Kidney glomerular epithelial cell (primary cell): ENCODE data around the gene LRRC3C.
"Not testable (repeated sequence)": the region's sequence is repeated elsewhere in the genome, so short reads cannot be mapped to it uniquely, and the experiment has no call there.

ENCODE experiments used
- DNase-seq: peaks from one replicate; lab custom pipeline; 2025; lab: John Stamatoyannopoulos, UW

The LRRC3C gene, protein sequence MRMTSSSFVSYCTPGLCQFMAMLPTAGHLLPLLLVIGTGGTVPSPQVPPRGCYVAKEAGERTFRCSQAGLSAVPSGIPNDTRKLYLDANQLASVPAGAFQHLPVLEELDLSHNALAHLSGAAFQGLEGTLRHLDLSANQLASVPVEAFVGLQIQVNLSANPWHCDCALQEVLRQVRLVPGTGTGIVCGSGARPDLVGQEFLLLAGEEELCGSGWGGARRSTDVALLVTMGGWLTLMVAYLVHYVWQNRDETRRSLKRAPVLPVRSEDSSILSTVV

DNA sequence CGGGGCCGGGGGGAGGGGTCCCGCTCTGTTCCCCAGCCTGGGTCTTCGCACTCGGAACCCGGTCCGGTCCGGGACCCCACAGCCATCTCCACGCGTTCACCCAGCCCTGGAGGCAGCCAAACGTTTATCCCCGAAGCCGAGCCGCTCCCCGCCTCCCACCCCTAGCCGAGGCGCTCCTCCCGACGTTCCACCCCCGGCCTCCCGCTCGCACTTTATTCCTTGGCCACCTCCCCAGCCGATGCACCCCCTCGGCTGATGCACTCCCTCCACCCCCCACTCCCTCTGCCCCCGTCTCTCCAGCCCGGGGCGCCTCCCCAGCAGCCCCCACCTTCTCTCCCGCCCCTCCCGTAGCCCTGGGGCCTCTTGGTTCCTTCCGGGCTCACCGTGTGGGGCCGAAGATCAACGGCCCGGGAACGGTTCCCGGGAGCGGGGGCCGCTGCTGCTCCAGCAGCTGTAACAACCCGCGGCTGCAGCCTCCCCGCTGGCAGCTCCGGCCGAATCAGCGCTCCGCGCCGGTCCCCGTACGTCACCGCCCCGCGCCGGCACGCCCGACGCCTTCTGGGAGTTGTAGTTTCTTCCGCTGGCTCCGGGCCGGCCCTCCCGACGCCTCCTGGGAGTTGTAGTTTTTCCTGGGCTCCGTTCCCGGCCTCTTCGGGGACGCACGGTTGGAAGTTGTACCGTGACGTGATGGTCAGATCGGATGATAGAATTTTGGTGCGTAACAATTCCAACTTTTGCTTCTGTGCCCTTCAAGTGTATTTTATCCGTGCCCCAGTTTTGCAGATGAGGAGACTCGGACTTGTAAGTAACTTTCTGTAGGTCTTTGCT lies at the start of gene LRRC3C, which contains the start of gene ORMDL3:
Gene LRRC3C, plus strand, starts transcription at position 632 of the 828 bp plus-strand sequence. CDS start 13,792 bp downstream, outside the sequence.
Gene ORMDL3, minus strand, starts transcription at position 501 of the 828 bp plus-strand sequence. CDS start 3,398 bp downstream, outside the sequence.
- peak; percentile 90 for DNase-seq

DNA sequence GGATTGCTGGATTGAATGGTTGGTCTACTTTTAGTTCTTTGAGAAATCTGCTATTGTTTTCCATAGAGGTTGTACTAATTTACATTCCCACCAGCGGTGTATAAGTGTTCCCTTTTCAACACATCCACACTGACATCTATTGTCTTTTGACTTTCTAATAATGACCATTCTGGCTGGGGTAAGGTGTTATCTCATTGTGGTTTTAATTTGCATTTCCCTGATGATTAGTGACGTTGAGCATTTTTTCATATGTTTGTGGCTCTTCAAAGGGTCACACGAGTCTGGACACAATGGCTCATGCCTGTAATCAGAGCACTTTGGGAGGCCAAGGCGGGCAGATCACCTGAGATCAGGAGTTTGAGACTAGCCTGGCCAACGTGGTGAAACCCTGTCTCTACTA lies 41.4 kb upstream of the LRRC3C start:
- DNase-seq: not testable (repeated sequence)

DNA sequence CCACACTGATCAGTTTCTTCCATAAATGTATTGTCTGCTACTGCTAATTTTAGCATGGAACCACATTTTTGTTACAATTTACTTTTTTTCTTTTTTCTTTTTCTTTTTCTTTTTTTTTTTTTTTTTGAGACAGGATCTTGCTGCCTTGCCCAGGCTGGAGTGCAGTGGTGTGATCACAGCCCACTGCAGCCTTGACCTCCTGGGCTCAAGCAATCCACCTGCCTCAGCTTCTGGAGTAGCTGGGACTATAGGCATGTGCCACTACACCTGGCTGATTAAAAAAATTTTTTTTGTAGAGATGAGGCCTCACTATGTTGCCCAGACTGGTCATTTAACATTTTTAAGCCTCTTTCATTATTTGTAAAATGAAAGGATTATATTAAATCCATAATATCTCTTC lies 40.5 kb upstream of the LRRC3C start:
- no peak for DNase-seq

DNA sequence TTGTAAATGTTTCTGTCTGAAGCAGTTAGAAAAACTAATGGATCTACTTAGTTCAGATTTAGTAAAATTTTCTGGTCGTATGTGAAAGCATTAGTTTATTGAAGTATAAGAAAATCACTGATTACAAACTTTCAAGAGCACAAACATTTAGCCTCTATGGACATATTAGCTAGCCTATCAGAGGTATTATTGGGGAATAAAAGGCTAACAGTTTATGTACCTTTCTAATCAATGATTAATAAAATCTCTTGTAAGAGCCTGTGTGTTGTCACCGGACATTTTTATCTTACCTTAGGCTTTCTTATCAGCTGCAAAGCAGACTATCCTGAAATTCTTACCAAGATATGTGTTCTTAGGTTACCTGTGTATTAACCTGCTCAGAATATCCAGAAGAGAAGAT lies 38.3 kb upstream of the LRRC3C start:
- no peak for DNase-seq

DNA sequence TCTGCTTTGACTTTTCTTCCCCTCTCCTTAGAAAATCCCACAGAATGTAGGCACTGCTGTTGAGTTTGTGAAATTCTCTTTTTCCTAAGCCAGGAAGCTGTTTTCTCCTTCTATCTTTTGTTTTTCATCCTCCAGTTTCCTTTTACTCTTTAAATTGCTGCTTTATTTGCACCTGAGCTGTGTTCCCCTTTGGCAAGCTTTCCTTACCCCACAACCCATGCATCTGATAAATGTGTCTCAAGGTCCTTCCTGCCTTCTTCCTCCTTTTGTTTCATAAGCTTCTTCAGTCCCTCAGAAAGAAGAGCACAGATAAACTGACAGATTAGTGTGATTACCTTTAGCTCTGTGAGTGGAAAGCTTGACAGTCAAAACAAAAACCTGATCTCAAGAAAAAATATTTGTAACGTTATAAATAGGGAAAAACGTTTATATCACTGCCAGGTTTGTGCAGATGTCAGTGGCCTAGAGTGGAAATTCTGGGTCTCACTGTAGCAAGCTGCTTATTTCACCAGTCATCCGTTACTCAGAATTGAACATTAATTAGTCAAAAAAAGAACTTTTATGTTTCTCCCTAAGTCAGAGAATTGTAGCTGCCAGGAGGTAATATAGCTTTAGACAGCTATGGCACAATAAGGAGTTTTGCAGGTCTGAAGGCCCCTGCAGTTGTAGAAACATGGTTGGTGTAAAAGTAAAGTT lies 32.7 kb upstream of the LRRC3C start:
- DNase-seq: no peak

DNA sequence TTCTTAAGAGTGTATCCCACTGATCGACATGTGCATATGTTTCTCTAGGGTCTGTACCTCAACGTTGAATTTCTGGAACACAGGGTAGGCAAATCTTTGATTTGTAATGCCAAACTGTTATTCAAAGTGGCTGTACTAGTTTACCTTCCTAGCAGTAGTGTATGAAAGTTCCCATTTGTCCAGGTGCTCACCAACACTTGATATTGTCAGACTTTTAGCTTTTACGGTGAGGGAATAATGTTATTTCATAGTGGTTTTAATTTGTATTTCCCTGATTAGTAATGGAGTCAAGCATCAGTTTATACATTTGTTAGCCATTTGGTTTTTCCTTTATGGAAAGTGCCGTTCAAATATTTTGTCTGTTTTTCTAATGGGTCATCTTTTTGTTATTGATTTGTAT lies 29.4 kb upstream of the LRRC3C start:
- no peak for DNase-seq

DNA sequence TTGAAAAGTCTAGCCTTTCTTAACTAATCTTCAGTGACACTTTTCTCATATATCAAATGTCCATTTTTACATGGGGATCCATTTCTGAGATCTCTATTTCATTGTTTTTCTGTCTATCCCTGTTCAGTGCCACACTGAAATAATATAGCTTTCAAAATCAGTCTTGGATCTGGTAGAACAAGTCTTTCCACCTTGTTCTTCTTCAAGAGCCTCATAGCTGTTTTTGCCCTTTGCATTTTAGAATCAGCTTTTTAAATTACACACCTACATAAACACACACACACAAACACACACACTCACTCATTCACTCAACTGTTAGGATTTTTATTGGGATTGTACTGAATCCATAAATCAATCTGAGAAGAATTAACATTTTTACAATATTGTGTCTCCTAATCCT lies 28.3 kb upstream of the LRRC3C start:
- DNase-seq: no peak

DNA sequence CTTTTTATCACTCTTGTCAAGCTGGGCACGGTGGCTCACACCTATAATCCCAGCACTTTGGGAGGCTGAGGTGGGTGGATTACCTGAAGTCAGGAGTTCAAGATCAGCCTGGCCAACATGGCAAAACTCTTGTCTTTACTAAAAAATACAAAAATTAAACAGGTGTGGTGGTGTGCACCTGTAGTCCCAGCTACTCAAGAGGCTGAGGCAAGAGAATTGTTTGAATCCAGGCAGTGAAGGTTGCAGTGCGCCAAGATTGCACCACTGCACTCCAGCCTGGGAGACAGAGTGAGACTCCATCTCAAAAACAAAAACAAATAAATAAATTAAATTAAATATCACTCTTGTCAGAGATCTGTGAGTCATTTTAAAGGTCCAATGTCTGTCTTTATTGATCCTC lies 25.5 kb upstream of the LRRC3C start:
- not testable (repeated sequence) for DNase-seq

DNA sequence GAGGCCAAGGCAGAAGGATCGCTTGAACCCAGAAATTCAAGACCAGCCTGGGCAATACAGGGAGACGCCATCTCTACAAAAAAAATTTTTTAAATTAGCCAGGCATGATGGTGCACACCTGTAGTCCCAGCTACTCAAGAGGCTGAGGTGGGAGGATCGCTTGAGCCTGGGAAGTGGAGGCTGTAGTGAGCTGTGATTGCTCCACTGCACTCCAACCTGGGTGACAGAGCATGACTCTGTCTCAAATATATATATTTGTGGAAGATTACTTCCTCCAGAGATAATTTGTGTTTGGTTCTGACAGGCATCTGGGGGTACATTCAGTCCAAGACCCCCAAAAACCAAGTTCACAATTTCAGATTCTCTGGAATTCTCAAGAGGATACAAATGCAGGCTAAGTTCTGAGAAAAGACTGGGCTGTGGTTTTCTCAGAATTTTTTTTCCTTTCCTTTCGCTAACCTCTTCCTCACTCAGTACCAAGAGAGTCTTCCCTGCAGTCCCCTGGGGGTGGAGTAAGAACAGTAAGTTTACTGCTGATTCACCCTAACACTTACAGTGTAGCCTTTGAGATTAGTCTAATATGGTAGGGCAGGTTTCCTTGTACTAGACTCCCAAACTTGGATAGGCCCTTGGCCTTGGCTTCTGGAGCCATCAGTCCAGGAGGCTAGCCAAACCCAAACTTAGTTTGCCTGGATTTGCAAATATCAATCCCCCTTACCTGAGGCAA lies 24.2 kb upstream of the LRRC3C start:
- DNase-seq: no peak

DNA sequence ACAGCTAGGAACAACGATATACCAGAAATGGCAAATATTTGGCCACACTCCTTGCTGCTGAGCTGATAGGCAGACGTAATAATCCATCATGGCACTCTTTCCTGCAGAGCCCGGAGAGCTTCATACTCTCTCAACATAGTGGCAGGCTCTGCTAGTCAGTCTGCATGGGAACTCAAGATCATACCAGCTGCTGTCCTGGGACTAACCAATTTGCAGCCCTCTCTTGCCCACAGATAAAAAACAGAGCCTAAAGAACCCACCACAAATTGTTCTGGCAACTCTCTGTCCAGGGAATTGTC lies 22.6 kb upstream of the LRRC3C start:
- DNase-seq: no peak

DNA sequence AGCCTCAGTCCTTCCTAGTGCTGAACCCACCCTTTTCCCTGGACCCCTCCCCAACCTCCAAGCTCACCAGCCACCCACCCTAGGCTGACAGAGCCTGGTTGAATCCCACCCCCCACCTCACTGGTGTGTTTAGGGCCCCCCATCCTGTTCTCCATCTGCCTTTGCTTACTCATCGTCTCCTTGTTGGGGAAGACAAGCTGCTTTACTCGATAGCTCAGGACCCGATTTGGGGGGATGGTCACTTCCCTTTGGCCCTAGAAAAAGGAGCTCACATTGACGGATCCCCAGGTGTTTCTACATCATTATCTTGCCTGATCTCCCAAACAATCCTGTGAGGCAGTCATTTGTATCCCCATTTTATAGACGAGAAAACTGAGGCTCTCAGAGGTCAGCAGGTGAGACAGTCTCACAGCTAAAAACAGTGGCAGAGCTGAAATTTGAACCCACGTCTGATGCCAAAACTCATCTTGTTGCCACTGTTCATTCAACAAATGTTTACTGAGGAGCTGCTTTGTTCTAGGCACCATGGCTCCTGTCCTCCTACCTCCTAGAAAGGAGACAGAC lies 18.7 kb upstream of the LRRC3C start:
- no peak for DNase-seq

DNA sequence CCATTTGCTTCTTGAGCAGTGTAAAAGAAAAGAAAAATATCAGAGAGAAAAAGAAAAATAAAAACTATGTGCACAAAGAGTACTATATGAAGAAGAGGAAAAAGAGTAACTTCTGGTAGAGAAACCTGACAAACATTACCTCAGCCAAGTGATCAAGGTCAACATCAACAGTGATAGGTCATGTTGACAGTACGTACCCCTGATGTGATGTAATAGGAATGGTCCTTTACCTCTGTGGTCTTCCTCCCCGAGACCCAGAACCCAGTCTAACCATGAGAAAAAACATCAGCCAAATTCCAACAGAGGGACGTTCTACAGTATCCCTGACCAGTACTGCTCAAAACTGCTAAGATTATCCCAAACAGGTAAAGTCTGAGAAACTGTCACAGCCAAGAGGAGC lies 13.5 kb upstream of the LRRC3C start:
- no peak for DNase-seq

DNA sequence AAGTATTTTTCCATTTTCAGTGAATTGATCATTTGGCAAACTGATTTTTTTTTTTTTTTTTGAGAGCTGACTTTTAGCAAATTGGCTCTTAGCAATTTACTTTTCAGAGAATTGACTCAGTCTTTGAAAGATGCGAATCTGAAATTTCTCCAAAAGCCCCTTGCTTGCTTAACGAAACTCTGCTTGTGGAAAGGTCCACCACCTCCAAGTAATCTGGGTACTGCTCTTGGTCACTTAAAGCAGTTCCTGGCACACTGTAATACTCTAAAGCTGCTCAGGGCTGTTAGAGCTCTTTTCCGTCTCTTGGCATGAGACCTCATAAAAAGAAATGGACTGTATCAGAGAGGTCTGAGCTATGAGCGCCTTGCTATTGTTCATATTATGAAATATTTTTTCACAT lies 12.0 kb upstream of the LRRC3C start:
- DNase-seq: no peak

DNA sequence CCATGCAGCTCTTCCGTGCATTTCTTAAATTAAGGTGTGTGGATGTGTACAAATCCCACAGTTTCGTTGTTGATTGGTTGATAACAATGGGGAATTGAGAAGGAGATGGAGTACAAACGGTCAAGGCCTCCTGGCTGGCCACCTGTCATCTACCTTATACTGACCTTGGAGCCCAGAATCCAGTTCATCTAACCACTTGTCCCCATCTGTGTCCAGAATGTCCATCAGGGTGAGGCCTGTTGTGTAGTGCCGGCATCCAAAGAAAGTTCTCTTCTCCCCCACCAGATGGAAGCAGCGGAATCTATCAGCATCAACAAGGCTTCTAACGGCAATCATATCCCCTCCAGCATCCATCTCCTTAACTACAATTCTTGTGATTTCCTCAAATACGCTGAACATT lies 10.6 kb upstream of the LRRC3C start:
- DNase-seq: no peak

DNA sequence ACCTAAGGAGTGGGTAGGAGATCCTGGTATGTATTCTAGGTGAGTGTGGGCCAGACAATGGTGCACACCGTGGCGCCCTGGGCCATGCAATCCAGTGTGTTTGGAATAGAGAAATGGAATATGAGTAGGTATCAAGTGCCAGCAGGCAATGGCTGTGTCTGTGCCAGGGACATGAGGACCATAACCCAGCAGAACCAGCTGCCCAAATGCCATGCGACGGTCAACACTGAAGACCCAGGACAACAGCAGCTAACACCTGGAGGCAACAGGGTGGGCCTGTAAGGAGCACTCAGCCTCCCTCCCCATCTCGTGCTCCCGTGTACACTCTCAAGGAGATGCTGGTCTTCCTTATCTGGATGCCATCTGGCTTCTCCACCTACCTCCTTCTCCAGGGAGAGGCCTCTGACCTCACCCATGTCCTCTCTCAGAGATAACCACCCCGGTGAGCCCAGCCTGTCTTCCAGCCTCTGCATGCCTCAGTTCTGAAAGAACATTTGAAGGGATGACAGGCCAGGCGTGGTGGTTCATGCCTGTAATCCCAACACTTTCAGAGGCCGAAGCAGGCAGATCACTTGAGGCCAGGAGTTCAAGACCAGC lies 8.3 kb upstream of the LRRC3C start:
- DNase-seq: no peak

DNA sequence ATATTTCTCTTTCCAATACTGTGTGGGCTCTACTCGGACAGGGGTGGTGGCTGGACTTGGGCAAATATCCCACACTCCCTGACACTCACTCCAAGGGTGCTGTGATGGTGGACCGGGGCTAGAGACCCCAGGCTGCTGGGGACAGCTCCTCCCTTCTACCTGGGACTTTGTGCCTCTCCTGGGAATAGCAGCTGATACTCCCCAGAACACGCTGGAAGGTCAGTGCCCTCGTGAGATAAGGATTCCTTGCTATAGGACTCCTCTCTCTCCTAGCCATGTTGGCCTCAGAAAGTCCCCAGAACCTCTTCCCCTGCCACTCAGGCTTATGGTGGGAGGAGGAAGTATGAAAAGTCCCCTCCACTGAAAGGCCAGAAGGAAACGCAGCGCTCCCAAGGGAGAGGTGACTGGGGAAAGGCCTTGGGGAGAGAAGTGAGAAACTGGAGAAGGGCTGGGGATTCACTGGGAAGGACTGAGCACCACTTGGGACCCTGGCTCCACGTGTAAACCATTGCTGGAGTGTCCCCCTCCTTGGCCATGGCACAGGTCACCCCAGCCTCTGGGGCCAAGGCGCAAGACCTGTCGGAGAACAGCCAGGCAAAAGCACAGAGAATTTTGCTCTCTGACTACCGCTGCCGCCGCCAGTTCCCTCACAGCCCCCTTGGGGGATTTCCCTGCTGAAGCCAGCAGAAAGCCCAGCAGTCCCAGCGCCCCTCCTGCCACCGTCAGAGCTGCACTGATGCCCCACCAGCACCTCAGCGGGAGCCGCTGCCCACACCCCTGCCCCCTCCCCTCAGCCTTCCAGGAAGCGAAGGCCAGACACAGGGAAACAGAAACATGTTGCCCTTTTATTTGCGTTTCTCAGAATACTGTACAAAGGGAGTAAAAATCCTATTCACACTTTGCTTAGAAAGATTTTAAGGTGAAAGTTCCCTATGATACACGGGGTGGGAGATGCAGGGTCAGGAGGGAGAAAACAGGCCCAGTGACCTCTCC lies 7.0 kb upstream of the LRRC3C start:
- DNase-seq: no peak

DNA sequence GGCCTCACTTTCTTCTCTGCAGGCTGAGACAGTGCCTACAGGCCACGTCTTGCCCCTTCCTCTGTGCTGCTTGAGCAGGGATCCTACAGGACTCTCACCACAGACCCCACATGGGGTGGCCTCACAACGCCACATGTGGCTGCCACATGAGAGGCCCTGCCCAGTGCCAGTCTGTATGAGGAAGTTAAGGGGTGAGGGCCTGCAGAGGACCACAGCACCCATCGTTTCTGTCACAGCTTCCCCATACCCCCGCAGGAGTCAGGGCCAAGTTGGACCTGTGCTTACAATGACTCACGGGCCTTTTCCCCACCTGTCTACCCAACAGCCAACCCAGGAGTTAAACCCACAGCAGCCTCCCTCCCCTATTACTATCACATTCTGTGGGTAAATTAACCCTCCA lies 6.2 kb upstream of the LRRC3C start:
- no peak for DNase-seq

DNA sequence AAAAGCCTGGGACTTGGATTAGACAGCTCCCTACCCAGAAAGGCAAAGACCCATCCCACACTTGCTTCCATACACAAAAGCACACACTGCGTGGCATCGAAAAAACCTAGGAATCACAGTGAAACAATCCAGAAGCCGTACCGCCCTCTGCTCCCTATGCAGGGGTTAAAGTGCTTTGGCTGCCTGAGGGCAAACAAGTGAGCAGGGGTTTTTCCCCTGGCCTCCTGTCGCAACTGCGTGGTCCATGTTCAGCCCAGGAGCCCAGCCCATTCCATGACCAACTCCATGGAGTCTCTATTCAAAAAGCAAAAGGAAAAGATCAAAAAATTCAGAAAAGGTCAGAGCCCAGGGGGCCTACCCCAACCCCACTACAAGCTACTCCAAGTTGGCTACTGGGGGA lies 5.5 kb upstream of the LRRC3C start:
- no peak for DNase-seq

DNA sequence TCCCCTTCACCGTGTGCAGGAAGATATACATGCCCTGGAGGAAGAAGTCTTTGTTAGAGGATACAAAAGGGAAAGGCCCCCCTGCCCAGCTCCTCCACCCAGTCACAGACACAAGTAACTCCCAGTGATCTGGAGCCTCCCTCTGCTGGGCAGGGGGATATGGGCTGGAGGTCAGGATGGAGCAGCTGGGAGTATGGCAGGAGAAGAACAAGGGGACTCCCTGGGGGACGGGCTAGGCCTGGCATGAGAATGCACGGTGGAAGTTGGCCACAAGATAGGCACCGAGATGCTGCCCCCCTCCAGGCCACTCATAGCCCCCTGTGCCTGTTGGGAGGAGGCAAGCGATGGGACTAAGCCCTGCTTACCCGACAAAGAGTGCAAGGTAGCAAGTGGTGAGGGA lies 4.3 kb upstream of the LRRC3C start:
- DNase-seq: no peak
